Breast epithelium (tissue), 4 donors: ENCODE data around the gene NDFIP2. TPM values are rescaled to one million over a fixed set of nuclear protein-coding genes. Genes with fewer than 3 reads are reported as not detected.
"Not testable (repeated sequence)": the region's sequence is repeated elsewhere in the genome, so short reads cannot be mapped to it uniquely, and the experiment has no call there.

Experiments used
- DNase-seq, 2 donors: peaks; one replicate each; pipeline ENCODE4 v3.0.0-alpha.2; 2019; ENCODE audit warnings: low spot score in 2 of 2
- H3K27ac ChIP-seq, 2 donors: fragments of 200-600 bp; sonication (generic) in 1 of 2; one replicate each; pipeline ENCODE4 v1.5.1; 2016 to 2019; ENCODE audit warnings: mild to moderate bottlenecking in 1 of 2
- H3K27me3 ChIP-seq, 2 donors: fragments of 200-600 bp; sonication (generic) in 1 of 2; one replicate each; pipeline versions ENCODE4 v1.5.1 to v1.6.0; 2017 to 2019; ENCODE audit warnings: control low read depth in 1 of 2, mild to moderate bottlenecking in 1 of 2
- H3K36me3 ChIP-seq: fragments of 200-600 bp; one replicate; pipeline ENCODE4 v1.5.1; 2019
- H3K4me1 ChIP-seq, 2 donors: fragments of 200-600 bp; sonication (generic); one replicate each; pipeline ENCODE4 v1.5.1; 2016 to 2019; ENCODE audit warnings: control low read depth in 1 of 2
- H3K4me3 ChIP-seq, 3 donors: fragments of 200-600 bp; sonication (generic); 1 replicate in 2 of 3; 2 replicates in 1 of 3; pipeline ENCODE4 v1.5.1; 2016 to 2019; ENCODE audit warnings: mild to moderate bottlenecking in 3 of 3, moderate library complexity in 2 of 3
- H3K9me3 ChIP-seq, 2 donors: fragments of 200-600 bp; sonication (generic) in 1 of 2; one replicate each; pipeline ENCODE4 v1.5.1; 2016 to 2019; ENCODE audit warnings: control low read depth in 1 of 2
- CTCF ChIP-seq, 3 donors: fragments of 450-650 bp; IDR thresholded peaks; one replicate each; pipeline ENCODE4 v1.5.1; 2016 to 2017; ENCODE audit warnings: antibody characterized with exemption in 3 of 3, mild to moderate bottlenecking in 3 of 3, moderate library complexity in 3 of 3
- POLR2A ChIP-seq: fragments of 450-650 bp; IDR thresholded peaks from one replicate; pipeline ENCODE4 v1.6.1; 2016; ENCODE audit warnings: antibody characterized with exemption, mild to moderate bottlenecking, moderate library complexity
- POLR2AphosphoS5 ChIP-seq, 3 donors: sonication (generic); formaldehyde crosslinking; IDR thresholded peaks; one replicate each; pipeline ENCODE4 v1.6.1; 2017; ENCODE audit warnings: antibody characterized with exemption in 3 of 3
- intact Hi-C: fragments of 100-400 bp; cut with DNase I; formaldehyde crosslinking; loops from one replicate; pipeline ENCODE4 v1.15.1; 2023; ENCODE audit warnings: low total_unique reads
- total RNA-seq, 3 donors: library from RNA; depleted of rRNA; stranded (reverse); fragments of >200 nt; gene quantifications; one replicate each; pipeline ENCODE4 v1.1.0, GENCODE V29; 2016

The NDFIP2 gene
- total RNA-seq, 3 donors from 2014 or later = 15.8 to 26.5 (median 22.6) TPM

GRCh38 chr13:79590394-79590676 is 109.4 kb downstream of the NDFIP2 start:
- Histone ChIP-seq H3K36me3 (no peaks in the 10 kb centered on the region), H3K27me3 (no peaks in the 10 kb centered on the region), H3K9me3 (peaks cover 0 to 2% of the 10 kb centered on the region in 2 donors), H3K4me3 (peak overlapping the region in 2 of 3 donors; percentile 32 to 46), H3K27ac (peak overlapping the region; percentile 69 to 83), H3K4me1 (no peaks in the 10 kb centered on the region)
- intact Hi-C loops = no loop called here
- TF ChIP-seq POLR2A (no peak), POLR2AphosphoS5 (IDR thresholded peaks at IDR 0.05) (no peak), CTCF (IDR thresholded peaks at IDR 0.05) (no peak)
- peak in 1 of 2 donors; percentile 18 for DNase-seq

GRCh38 chr13:79591493-79591892 is 110.5 kb downstream of the NDFIP2 start:
- Histone ChIP-seq H3K9me3 (no peaks in the 10 kb centered on the region), H3K36me3 (no peaks in the 10 kb centered on the region), H3K4me1 (no peaks in the 10 kb centered on the region), H3K27me3 (no peaks in the 10 kb centered on the region), H3K4me3 (no peak overlapping the region), H3K27ac (peak overlapping the region; percentile 69 to 83)
- TF ChIP-seq POLR2A (no peak), POLR2AphosphoS5 (IDR thresholded peaks at IDR 0.05) (no peak), CTCF (IDR thresholded peaks at IDR 0.05) (no peak)
- DNase-seq = no peak
- intact Hi-C loops = no loop called here

GRCh38 chr13:79593121-79593520 is 112.2 kb downstream of the NDFIP2 start:
- H3K9me3 ChIP-seq = no peaks in the 10 kb centered on the region
- TF ChIP-seq POLR2AphosphoS5 (IDR thresholded peaks at IDR 0.05) = no peak
- no peak for DNase-seq
- H3K27me3 ChIP-seq = no peaks in the 10 kb centered on the region
- no peaks in the 10 kb centered on the region for H3K36me3 ChIP-seq
- intact Hi-C loops = no loop called here
- H3K4me3 ChIP-seq = no peak overlapping the region
- H3K4me1 ChIP-seq = no peaks in the 10 kb centered on the region
- no peak overlapping the region for H3K27ac ChIP-seq

- no peaks in the 10 kb centered on the region for H3K27me3 ChIP-seq
- TF ChIP-seq CTCF (IDR thresholded peaks at IDR 0.05) (no peak), POLR2AphosphoS5 (IDR thresholded peaks at IDR 0.05) (no peak)
- intact Hi-C loops = no loop called here
Measured at GRCh38 chr13:79593641-79594275, 112.8 kb downstream of the NDFIP2 start.

GRCh38 chr13:79600146-79600545 is 119.2 kb downstream of the NDFIP2 start:
- not testable (repeated sequence) for DNase-seq, H3K36me3 ChIP-seq, H3K27ac ChIP-seq, H3K27me3 ChIP-seq, H3K9me3 ChIP-seq, H3K4me1 ChIP-seq, H3K4me3 ChIP-seq
- intact Hi-C loops = loop anchor here (5.0 kb wide), 1 partner anchor 702 kb away; no protein-coding TSS in a partner anchor

More at GRCh38 chr13:79593641-79594275, 112.8 kb downstream of the NDFIP2 start:
- Histone ChIP-seq H3K27ac (no peak overlapping the region), H3K9me3 (no peaks in the 10 kb centered on the region), H3K4me1 (no peaks in the 10 kb centered on the region), H3K36me3 (no peaks in the 10 kb centered on the region), H3K4me3 (no peak overlapping the region)
- no peak for DNase-seq

- Histone ChIP-seq H3K4me3 (no peak overlapping the region), H3K36me3 (no peaks in the 10 kb centered on the region), H3K27me3 (no peaks in the 10 kb centered on the region), H3K27ac (no peak overlapping the region), H3K9me3 (no peaks in the 10 kb centered on the region), H3K4me1 (no peaks in the 10 kb centered on the region)
- no peak for TF ChIP-seq POLR2AphosphoS5 (IDR thresholded peaks at IDR 0.05)
- no peak for TF ChIP-seq CTCF (IDR thresholded peaks at IDR 0.05)
- TF ChIP-seq POLR2A = no peak
- intact Hi-C loops = loop anchor here (5.0 kb wide), 1 partner anchor 699 kb away; no protein-coding TSS in a partner anchor
- no peak for DNase-seq
Measured at GRCh38 chr13:79602936-79603335, 122.0 kb downstream of the NDFIP2 start.
